HUDEP-2 (cell line): ENCODE results near the gene FBP1.

Source experiments
- DNase-seq, 76 experiments: peaks; one replicate each; lab custom pipeline; 2025; ENCODE audit not compliant: unreplicated experiment in 76 of 76; lab: John Stamatoyannopoulos, UW

The FBP1 gene

GRCh38 chr9:94657021-94657725 is 17.9 kb upstream of the FBP1 start:
- DNase-seq: no peak

- no peak for DNase-seq
Observed at GRCh38 chr9:94656200-94656599, 16.9 kb upstream of the FBP1 start.

DNA sequence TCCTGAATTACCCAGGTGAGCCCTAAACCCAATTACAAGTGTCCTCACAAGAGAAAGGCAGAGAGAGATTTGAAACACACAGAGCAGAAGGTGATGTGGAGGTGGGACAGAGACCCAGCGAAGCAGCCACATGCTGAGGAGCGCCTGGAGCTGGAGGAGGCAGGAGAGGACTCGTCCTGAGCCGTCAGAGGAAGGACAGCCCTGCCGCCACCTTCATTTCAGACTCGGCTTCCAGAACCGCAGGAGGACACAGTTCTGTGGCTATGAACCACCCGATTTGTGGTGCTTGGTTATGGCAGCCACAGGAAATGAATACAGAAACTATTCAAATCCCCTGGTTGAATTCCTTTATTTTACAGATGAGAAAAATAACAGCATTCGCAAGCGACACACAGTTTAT is 16.4 kb upstream of the FBP1 start:
- DNase-seq: no peak

GRCh38 chr9:94654165-94654894 is 15.0 kb upstream of the FBP1 start:
- no peak for DNase-seq

- DNase-seq: no peak
Observed at GRCh38 chr9:94650949-94651348, 11.6 kb upstream of the FBP1 start.

- DNase-seq: peak in 19 of 76 experiments; percentile 3 to 69 (median 21)
Observed at GRCh38 chr9:94649100-94649819, 9.9 kb upstream of the FBP1 start.

GRCh38 chr9:94648185-94648584 is 8.9 kb upstream of the FBP1 start:
- DNase-seq: no peak

DNA sequence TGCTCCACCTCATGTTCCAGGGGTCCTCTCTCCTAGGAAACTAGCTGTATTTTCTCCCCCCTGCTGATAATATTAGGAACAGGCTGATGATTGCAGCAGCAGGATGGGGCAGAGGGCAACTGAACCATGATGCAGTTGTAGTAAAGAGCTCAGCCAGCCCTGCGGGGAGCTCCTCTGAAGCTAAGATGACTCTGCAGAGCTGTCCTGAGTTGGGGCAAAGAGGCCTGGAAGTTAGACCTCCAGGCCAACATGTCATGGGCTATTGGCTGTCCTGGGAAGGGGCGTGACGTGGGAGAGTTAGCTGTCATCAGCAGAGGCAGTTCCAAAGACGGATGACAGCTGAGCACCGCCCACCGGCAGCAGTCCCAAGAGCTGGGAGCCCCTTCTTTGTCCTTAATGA is 6.6 kb upstream of the FBP1 start:
- DNase-seq: no peak

- DNase-seq: no peak
Observed at GRCh38 chr9:94644543-94644942, 5.2 kb upstream of the FBP1 start.

DNA sequence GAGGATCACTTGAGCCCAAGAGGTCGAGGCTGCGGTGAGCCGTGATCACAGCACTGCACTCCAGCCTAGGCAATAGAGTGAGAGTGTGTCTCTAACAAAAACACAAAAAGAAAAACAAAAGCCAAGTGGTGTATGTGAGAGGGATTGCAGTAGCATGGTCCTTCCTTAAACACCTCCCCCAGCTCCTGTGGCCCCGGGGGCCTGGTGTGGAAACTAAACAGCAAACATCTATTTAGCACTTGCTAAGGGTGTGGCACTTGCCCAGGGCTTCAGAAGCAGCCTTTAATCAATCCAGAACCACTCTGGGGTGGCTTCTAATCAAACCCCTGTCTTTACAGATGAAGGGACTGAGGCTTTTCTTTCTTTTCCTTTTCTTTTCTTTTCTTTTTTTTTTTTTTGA is 4.4 kb upstream of the FBP1 start:
- DNase-seq: no peak

DNA sequence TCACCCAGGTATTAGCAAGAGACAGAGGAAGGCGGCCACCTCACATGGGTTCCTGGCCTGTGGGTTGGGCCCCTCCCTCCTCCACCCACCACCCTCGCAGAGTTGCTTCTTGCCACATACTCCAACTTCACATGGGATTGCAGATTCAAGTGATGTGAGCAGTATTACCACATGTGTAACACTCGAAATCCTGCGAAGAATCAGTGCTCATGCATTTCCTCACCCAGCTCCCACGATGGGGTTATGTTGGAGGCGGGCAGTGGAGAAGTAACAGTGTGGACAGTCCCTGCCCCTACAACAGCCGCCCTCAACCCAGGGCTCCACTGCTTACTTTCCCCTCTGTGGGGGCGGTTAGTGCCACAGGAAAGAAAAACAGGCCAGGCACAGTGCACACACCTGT is 3.9 kb upstream of the FBP1 start:
- DNase-seq: no peak

GRCh38 chr9:94642501-94642900 is 3.2 kb upstream of the FBP1 start:
- DNase-seq: no peak

GRCh38 chr9:94639999-94640376 is 670 bp upstream of the FBP1 start:
- DNase-seq: no peak

- no peak for DNase-seq
Observed at GRCh38 chr9:94638335-94639060, 820 bp downstream of the FBP1 start.

DNA sequence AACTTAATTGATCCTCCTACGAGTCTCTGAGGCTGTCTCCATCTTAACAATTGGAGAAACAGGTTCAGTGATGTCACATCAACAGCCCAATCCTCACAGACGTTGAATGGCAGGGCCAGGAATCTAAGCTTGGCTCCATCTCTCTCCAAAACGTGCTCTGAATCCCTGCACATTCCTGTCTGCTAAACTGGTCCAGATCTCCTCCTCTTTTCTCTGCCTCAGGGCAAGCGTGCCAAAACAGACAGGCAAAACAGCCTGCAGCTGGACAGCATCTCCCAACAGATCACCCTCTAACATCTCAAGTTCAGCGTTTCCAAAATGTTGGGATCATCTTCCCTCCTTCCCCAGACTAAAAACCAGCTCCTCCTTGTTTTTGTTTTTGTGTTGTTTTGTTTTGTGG is 6.6 kb downstream of the FBP1 start:
- DNase-seq: no peak

- DNase-seq: no peak
Observed at GRCh38 chr9:94631599-94631998, 7.7 kb downstream of the FBP1 start.

- DNase-seq: no peak
Observed at GRCh38 chr9:94630833-94631232, 8.5 kb downstream of the FBP1 start.

DNA sequence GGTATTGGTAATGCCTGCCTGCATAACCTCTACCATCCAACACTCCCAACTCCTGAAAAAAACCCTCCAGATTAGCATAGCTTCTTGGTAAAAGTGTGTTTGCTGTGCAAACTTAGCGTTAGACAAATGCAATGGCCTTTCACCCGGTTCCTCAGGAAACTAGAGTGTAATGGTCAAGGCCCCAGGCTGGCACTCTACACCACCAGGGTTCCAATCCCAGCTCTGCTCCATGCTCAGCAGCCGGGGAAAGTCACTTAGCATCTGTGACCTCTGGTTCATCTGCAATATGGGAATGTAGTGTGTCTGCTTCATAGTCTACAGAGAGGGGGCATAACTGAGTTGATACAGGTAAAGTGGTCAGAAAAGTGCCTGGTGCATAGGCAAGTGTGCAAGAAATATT is 9.0 kb downstream of the FBP1 start:
- DNase-seq: no peak

DNA sequence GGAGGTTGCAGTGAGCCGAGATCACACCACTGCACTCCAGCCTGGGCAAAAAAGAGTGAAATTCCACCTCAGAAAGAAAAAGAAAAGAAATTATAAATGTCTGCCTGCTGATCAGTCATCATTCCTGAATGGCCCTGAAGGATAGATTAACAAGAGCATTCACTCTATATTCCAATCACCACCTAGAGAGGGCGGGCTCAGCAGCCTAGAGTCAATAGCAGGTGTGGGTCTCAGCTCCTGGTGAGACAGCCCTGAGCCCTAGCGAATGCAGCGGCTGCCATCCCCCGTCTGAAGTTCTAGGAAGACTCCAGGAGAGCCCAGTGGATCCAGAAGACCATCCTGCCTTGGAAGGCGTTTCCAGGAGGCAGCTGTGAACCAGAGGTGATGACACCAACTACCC is 12.0 kb downstream of the FBP1 start:
- no peak for DNase-seq

GRCh38 chr9:94625835-94626234 is 13.5 kb downstream of the FBP1 start:
- no peak for DNase-seq

GRCh38 chr9:94624629-94625028 is 14.7 kb downstream of the FBP1 start:
- DNase-seq: no peak
